PC-3 (cell line): ENCODE measurements around the gene MAPKAP1. TPM values are rescaled to one million over a fixed set of nuclear protein-coding genes. Genes with fewer than 3 reads are reported as not detected.

Experiments
- ATAC-seq: fragments of 200-7000 bp; cut with Tn5 transposase; 2 replicates; pipeline ENCODE4 v1.9.1; 2020; ENCODE audit warnings: mild to moderate bottlenecking, moderate library complexity
- BruUV-seq: library from RNA; stranded (reverse); fragments of 400-500 nt; replicated peaks from 2 replicates; lab custom pipeline; 2021; lab: Mats Ljungman, UMichigan
- CTCF ChIA-PET: fragments of 300-600 bp; sonication (Branson Sonifier 250); formaldehyde crosslinking; loops from one replicate; lab custom pipeline; 2022; ENCODE audit warnings: antibody characterized with exemption; lab: Charles Lee
- POLR2A ChIA-PET: fragments of 300-600 bp; sonication (Branson Sonifier 250); formaldehyde crosslinking; loops from one replicate; lab custom pipeline; 2022; ENCODE audit warnings: antibody characterized with exemption; ENCODE audit not compliant: unreplicated experiment; lab: Charles Lee
- DNase-seq: peaks from one replicate; pipeline ENCODE4 v3.0.0-alpha.2; 2015
- H2AFZ ChIP-seq: fragments of 300-600 bp; sonication (generic); 2 replicates; pipeline ENCODE4 v1.6.0; 2016; ENCODE audit warnings: antibody characterized with exemption, low read length
- H3F3A ChIP-seq: fragments of 300-600 bp; sonication (generic); one replicate; pipeline ENCODE4 v1.6.0; 2017; ENCODE audit warnings: antibody characterized with exemption, low read length, control low read depth, mild to moderate bottlenecking; ENCODE audit not compliant: unreplicated experiment
- H3K27ac ChIP-seq: fragments of 300-600 bp; sonication (generic); 2 replicates; pipeline ENCODE4 v1.5.1; 2016; ENCODE audit warnings: mild to moderate bottlenecking, low read length
- H3K27me3 ChIP-seq: fragments of 300-600 bp; sonication (generic); 2 replicates; pipeline ENCODE4 v1.6.1; 2016; ENCODE audit warnings: low read length, mixed read lengths
- H3K36me3 ChIP-seq: fragments of 300-600 bp; sonication (generic); 2 replicates; pipeline ENCODE4 v1.6.1; 2016; ENCODE audit warnings: low read depth, mixed run types, low read length, mixed read lengths
- H3K4me1 ChIP-seq: fragments of 300-600 bp; sonication (generic); 2 replicates; pipeline ENCODE4 v1.5.1; 2016; ENCODE audit warnings: low read length; ENCODE audit not compliant: insufficient read depth
- H3K4me2 ChIP-seq: fragments of 300-600 bp; sonication (generic); 2 replicates; pipeline ENCODE4 v1.6.0; 2016; ENCODE audit warnings: low read length
- H3K4me3 ChIP-seq: fragments of 300-600 bp; sonication (generic); 2 replicates; pipeline ENCODE4 v1.5.1; 2016; ENCODE audit warnings: mild to moderate bottlenecking, low read length, mixed read lengths
- H3K79me2 ChIP-seq: fragments of 300-600 bp; sonication (generic); 2 replicates; pipeline ENCODE4 v1.6.1; 2017; ENCODE audit warnings: low read length, mixed read lengths
- H3K9ac ChIP-seq: fragments of 300-600 bp; sonication (generic); 2 replicates; pipeline ENCODE4 v1.6.0; 2016; ENCODE audit warnings: mild to moderate bottlenecking, low read length
- H3K9me2 ChIP-seq: fragments of 300-600 bp; sonication (generic); replicated peaks from 2 replicates; pipeline ENCODE4 v1.6.1; 2016; ENCODE audit warnings: mixed run types, low read length, mixed read lengths
- H3K9me3 ChIP-seq: fragments of 300-600 bp; sonication (generic); 2 replicates; pipeline ENCODE4 v1.6.1; 2016; ENCODE audit warnings: low read length, mixed read lengths
- H4K20me1 ChIP-seq: fragments of 300-600 bp; sonication (generic); 2 replicates; pipeline ENCODE4 v1.6.1; 2016; ENCODE audit warnings: low read length, mixed read lengths
- CTCF ChIP-seq: fragments of 300-600 bp; sonication (generic); conservative IDR thresholded peaks from 2 replicates; pipeline ENCODE4 v1.5.1; 2017; ENCODE audit warnings: antibody characterized with exemption, low read depth, mild to moderate bottlenecking, low read length
- EZH2 ChIP-seq: fragments of 300-600 bp; sonication (generic); IDR thresholded peaks from one replicate; pipeline ENCODE4 v1.6.1; 2017; ENCODE audit warnings: antibody characterized with exemption, mild to moderate bottlenecking, low read length; ENCODE audit not compliant: unreplicated experiment
- EZH2phosphoT487 ChIP-seq: fragments of 300-600 bp; sonication (generic); IDR thresholded peaks from 2 replicates; pipeline ENCODE4 v1.6.1; 2018; ENCODE audit warnings: mild to moderate bottlenecking, antibody characterized with exemption, low read length, borderline replicate concordance
- intact Hi-C: fragments of 100-400 bp; cut with micrococcal nuclease; formaldehyde crosslinking; loops from 2 replicates; pipeline ENCODE4 v1.9.0; 2023
- total RNA-seq: library from RNA; depleted of rRNA; stranded (reverse); fragments of >200 nt; gene quantifications from 2 replicates; pipeline ENCODE4 v1.2.3, GENCODE V29; 2014

MAPKAP1 gene
- total RNA-seq, 1 experiment from 2014 or later: 128 TPM

GRCh38 chr9:125416517-125416916 is 290.5 kb downstream of the MAPKAP1 start:
- Histone ChIP-seq H3K9me3 (no peaks in the 10 kb centered on the region), H3K9me2 (no peaks in the 10 kb centered on the region), H3K36me3 (no peaks in the 10 kb centered on the region), H3K79me2 (no peaks in the 10 kb centered on the region), H3K4me3 (no peak overlapping the region), H2AFZ (no peak overlapping the region), H4K20me1 (no peaks in the 10 kb centered on the region), H3K27me3 (no peaks in the 10 kb centered on the region), H3K4me2 (no peak overlapping the region), H3K9ac (no peak overlapping the region), H3F3A (no peaks in the 10 kb centered on the region), H3K27ac (no peak overlapping the region), H3K4me1 (no peaks in the 10 kb centered on the region)
- ChIA-PET POLR2A (interaction anchor here (0.6 kb wide), 1 partner anchor 290 kb away, joined by 3 read pairs; the partner anchor contains the start of gene MAPKAP1), CTCF (no interaction called here)
- DNase-seq (no peak), ATAC-seq (no peak)
- intact Hi-C loops: no loop called here
- TF ChIP-seq EZH2: no peak
- TF ChIP-seq EZH2phosphoT487: no peak
- TF ChIP-seq CTCF: no peak
- no TSS peak for BruUV-seq

DNA sequence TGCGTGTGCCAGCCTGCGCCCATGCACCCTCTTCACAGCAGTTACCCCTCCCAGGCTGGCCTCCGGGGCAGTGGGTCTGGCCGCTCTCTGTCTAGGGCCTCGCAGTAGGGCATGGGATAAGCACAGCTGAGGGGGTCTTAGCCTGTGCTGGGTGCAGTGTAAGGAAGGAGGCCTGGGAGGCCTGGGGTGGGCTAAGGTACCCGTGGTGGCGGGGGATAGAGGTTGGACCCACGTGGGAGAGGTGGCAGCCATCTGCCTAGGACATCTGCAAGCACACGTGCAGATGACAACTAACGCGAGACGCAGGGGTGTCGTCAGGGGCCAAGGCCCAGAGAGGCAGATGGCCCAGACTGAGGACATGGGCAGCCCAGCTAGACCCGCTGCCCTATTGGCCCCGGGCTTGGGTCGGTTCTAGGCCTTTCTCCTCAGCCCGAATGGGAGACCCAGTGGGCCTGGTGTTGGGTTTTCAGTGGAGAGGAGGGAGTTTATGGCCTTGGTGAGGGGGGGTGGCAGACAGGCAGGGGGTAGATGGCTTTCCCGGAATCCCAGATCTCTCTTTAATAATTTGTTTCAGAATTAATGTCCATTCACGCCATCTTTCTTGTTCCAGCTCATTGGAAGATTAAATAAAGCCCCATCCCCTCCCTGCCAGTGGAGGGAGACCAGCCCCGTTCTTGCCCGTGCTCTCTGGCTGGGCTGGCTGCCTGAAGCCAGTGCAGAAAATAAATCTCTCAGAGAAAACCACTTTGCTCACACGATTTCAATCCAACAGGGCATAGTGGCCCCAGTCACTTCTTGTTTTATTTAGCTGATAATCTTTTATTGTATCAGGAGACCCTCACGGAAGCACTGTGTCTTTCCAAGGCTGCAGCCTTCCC is 291.2 kb downstream of the MAPKAP1 start:
- no peaks in the 10 kb centered on the region for H3K27me3 ChIP-seq
- DNase-seq (no peak), ATAC-seq (no peak)
- no peak for TF ChIP-seq EZH2phosphoT487
- no peaks in the 10 kb centered on the region for H3K79me2 ChIP-seq
- ChIA-PET POLR2A (interaction anchor here (0.6 kb wide), 1 partner anchor 291 kb away, joined by 3 read pairs; the partner anchor contains the start of gene MAPKAP1), CTCF (no interaction called here)
- H3K4me3 ChIP-seq: no peak overlapping the region
- no peaks in the 10 kb centered on the region for H3K9me3 ChIP-seq
- no peaks in the 10 kb centered on the region for H3K9me2 ChIP-seq
- intact Hi-C loops: no loop called here
- no peak overlapping the region for H2AFZ ChIP-seq
- H3K27ac ChIP-seq: no peak overlapping the region
- H3K4me1 ChIP-seq: no peaks in the 10 kb centered on the region
- H3F3A ChIP-seq: no peaks in the 10 kb centered on the region
- no TSS peak for BruUV-seq
- no peaks in the 10 kb centered on the region for H4K20me1 ChIP-seq
- H3K4me2 ChIP-seq: no peak overlapping the region
- no peak overlapping the region for H3K9ac ChIP-seq
- H3K36me3 ChIP-seq: no peaks in the 10 kb centered on the region

GRCh38 chr9:125413579-125413978 is 293.4 kb downstream of the MAPKAP1 start:
- Histone ChIP-seq H3K27me3 (no peaks in the 10 kb centered on the region), H2AFZ (no peak overlapping the region), H3F3A (no peaks in the 10 kb centered on the region), H3K36me3 (no peaks in the 10 kb centered on the region), H3K4me1 (no peaks in the 10 kb centered on the region), H3K27ac (no peak overlapping the region), H3K9ac (no peak overlapping the region), H3K4me2 (no peak overlapping the region), H3K9me2 (no peaks in the 10 kb centered on the region), H3K9me3 (no peaks in the 10 kb centered on the region), H3K4me3 (no peak overlapping the region), H3K79me2 (no peaks in the 10 kb centered on the region), H4K20me1 (no peaks in the 10 kb centered on the region)
- ATAC-seq: no peak
- POLR2A ChIA-PET: no interaction called here
- BruUV-seq: no TSS peak
- no peak for DNase-seq
- CTCF ChIA-PET: no interaction called here
- TF ChIP-seq CTCF: no peak
- TF ChIP-seq EZH2phosphoT487: no peak
- no peak for TF ChIP-seq EZH2
- intact Hi-C loops: no loop called here
